ENCODE data around the gene CPSF6. TPM values are rescaled to one million over a fixed set of nuclear protein-coding genes. Genes with fewer than 3 reads are reported as not detected.

Gene CPSF6
- 30.6 and 31.5 TPM in 2 replicates for total RNA-seq

GRCh38 chr12:69239352-69239921 is at the start of gene CPSF6:
Gene CPSF6, plus strand, starts transcription at chr12:69239569. Its CDS starts 78 bp downstream, at chr12:69239647.

Other genes starting within 250 kb of the CPSF6 start
- gene LYZ, start 108.8 kb downstream of the CPSF6 start, total RNA-seq, result not detected in 2 replicates
- 10.7 and 21.8 TPM in 2 replicates for gene YEATS4, start 120.2 kb downstream of the CPSF6 start, total RNA-seq
- gene FRS2, start 230.8 kb downstream of the CPSF6 start, total RNA-seq, result 23.6 and 25.0 TPM in 2 replicates